ENCODE results near the gene HHAT.

The HHAT gene

DNA sequence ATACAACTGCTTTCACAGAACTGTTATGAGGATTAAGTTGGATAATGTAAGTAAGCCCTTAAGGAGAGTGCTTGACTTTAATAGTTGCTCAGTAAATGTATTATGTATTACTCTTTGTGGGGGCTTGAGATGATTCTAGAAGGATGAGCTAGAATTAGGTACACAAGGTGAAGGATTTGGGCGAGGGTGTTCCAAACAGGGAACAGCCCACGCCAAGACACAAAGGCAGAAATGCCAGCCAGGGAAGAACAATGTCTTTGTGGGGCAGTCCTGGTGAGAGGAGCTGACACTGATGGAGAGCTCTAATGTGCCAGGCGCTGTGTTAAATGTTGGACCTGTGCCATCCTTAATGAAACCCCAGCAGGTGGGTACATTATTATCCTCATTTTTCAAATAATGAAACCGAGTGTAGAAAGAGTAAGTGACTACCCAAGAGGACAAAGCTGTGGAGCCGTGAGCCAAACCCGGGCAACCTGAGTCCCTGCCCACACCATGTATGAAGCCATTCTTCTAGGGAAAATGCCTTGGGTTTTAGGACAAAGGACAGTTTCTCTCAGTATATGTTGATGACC lies 362.4 kb downstream of the HHAT start:
- no peak for DNase-seq

DNA sequence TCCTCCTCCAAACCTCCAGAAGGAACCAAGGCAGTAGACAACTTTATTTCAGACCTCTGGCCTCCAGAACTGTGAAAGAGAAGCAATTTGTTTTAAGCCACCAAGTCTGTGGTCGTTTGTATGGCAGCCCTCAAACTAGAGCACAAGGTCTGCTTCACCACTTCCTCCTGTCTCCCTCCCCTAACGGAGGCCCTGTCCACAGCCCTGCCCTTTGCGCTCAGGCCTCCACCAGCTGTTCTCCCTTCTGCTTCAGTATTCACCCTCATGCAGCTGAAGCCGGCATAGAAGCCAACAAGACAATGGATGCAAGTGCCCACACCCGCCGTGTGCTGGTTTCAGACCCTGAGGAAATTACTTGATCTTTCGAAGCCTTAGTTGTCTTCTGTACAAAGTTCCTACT lies 364.1 kb downstream of the HHAT start:
- DNase-seq: no peak

DNA sequence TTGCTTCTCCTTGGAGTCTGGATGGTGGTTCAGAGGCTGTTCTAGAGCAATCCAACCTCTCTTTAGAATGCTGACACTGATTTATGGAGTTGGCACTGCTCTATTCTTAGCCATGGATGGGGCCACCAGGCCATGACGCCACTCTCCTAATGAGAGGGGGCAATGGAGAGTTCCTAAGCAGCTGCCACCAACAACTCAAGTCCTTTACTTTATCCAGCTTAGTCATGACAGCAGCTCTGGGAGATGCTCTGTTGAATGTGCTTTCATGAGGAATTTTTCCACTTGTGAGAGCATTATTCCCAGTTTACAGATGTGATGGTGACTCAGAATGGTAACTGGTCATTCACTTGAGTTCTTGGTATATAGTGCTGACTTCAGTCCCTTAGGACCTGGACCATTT lies 366.3 kb downstream of the HHAT start:
- DNase-seq: no peak

DNA sequence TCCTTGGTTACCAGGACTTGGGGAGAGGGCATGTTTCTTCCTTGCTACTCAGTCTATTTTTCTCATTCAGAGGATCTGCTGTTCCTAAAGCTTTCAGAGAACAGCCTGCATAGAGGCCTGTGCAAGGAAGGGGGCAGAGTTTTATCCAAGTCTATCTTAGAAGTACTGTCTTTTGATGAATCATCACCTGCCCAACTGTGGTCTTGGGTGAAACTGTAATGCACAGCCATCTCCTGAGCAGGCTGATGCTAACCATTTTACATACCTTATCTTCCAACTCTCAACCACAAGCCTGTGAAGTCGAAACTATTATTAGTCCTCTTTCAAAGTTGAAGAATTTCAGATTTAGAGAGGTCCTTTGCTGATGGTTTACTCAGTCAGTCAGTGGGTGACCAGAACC lies 368.0 kb downstream of the HHAT start:
- DNase-seq: no peak

DNA sequence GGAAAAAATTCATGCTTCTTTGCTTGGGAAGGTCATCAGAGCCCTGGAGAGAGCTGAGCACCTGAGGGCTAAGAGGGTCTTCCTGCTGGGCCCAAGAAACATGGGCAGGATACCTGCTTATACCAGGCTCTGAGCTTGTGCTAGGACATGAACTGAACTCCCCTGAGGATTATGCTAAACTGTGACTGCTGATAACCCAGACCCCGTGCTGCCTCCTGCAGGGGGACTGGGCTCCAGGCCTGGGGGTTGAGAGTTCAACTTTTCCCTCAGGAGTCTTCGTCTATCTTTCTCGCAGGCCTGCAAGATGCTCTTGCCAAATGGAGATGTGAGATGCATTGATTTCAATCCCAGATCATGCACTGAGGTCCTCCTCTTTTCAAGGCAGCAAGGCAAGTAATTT lies 368.5 kb downstream of the HHAT start:
- DNase-seq: no peak

DNA sequence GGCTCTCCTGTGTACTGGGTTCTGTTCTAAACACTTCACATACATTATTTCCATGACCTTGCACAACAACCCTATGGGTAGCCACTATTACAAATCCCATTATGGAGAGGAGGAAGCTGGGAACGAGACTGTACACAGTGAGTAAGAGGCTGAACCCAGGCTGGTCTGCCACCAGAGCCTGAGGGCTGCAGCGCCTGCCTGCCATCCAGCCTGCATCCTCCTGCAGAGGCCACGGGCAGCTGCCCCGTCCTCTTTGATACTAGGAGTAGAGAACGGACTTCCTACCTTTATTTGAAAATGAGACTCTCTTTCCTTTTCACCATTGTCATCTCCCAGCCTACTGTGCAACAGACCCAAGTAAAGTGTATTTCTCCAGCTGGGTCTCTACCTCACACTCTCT lies 370.0 kb downstream of the HHAT start:
- no peak for DNase-seq

DNA sequence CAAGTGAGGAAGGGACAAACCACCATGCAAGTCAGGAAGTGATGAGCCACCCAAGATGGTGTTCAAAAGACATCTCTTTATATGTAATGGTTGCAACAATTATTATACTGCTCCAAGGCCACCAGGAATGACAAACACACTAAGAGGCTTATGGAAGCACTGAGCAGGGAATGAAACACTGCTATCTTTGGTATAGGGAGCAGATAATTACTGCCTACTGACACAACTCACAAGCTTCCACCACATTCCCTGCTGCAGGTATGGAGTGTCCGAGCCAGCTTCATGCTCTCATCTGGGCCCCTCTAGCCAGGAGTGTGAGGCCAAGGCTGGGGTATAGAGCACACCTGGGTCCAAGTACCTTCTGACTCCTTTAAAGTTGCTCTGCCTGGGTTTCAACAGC lies 371.4 kb downstream of the HHAT start:
- DNase-seq: no peak

DNA sequence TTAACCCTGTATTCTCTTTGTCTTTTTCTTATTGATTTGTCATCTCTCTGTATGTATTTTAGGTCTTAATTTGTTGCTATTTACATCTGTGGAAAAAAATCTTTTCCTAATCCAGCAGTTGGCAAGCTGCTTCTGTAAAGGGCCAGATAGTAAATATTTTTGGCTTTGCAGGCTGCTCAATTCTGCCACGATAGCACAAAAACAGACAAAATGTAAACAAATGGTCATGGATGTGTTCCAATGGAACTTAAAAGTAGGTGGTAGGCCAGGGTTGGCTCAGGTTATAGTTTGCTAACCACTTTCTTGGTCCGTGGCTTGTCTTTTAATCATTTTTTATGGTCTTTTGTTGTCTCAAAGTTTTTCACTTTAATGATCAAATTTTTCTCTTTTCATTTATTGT lies 371.8 kb downstream of the HHAT start:
- DNase-seq: no peak

DNA sequence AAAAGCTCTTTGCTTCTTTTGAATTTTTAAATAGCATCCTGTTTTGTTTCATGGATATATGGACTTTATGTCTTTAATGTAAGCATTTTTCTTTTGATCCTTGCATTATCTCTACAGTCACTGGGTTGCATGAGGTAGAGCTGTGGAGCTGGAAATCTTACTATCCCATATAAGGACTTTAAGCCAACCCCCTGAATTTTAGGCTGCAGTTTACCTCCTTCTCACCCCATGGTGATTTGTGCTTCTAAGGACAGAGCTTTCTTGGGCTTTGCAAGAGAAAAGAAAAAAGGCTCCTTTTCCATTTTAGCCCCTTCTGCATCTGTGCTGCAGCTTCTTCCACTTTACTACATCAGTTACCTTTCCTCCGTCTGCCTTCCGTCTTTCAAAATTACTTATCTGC lies 373.8 kb downstream of the HHAT start:
- no peak for DNase-seq

DNA sequence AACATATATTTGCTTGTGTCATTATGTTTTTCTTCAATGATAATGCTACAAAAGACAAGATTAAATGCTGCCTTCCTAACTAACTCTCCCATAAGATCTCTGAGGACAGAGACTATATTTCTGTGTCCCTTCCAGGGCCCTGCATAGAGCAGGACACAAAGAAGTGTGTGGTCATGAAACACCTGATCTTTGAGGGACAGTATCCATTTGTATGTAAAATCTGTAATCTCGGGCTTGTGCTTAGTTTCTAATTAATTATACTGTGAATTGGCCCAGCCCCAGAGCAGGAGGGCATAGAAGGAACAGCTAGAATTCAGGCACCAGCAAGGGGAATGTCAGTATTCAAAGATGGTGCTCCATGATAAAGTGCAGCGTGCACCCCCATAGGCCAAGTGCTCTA lies 374.9 kb downstream of the HHAT start:
- DNase-seq: no peak

DNA sequence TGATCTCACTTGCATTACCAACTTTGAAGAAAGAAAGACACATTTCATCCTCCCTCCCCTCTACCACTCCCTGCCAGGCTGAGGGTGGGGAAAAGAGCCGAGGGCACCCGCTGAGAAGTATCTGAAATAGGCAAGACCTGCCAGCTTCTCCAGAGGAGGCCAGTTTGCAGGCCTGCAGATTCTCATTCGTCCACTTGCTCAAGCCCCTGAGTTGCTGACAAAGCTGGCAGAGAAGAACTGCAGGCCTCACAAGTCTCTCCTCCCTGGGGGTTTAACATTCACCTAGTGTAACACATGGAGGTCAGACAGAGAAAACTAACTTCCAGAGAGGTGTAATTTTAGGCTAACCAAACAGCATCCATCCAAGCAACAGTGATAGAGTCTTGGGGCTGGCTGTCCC lies 376.4 kb downstream of the HHAT start:
- no peak for DNase-seq

DNA sequence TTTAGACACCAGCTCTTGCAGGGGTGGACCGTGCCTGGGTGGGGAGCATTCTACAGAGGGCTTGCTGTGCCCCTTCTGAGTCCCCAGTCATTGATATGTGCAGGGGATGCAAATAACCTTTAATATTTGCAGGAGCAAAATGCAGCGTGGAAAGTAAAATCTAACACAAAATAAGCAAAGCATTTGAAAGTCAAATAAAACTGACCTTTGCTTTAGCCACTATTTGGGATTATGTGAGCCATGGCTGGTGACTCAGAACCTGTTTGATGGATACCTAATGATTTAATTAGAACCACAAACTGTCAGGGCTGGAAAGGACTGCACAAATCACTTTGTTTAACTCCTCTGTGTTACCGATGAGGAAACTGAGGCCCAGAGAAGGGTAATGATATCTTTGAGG lies 377.5 kb downstream of the HHAT start:
- no peak for DNase-seq

DNA sequence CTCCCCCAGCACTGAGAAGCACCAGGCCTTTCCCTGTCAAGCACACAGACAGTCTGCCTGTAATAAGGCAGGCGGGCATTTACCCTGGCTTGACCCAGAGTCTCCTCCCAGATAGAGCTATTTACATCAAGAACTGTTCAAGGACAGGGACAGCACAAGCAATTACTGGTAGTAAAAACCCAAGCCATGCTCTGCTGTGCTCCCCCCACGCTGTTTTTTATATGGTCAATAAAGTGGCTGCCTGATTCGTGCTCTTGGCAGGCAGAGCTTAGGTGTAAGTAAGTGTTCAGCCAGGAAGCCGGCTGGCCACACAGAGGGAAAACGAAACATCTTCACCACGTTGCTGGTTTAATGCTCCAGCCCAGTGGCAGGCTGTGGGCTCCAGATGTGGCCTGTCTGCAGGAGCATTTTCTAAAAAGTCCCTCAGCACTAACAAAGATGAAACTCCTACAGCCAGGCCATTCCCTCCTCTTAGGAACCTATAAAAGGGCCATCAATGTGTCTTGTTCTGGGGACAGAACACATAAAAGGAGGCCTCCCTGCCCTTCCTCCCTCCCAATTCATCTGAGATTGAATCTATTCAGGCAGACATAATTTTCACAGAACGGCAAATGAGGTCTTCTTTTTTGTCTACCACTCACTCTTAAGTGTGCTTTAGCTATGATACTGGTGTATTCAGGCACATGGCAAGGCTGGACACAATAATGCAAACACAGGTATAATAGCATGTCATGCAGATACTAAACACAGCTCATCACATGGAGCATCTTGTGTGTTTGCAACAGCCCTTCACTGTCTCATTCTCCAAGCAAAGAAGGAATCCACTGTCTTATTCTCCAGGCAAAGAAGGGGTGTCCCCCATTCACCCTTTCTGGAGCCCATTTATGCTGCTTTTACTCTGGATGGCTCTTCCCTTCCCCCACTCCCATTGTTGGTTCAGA lies 378.9 kb downstream of the HHAT start:
- no peak for DNase-seq

DNA sequence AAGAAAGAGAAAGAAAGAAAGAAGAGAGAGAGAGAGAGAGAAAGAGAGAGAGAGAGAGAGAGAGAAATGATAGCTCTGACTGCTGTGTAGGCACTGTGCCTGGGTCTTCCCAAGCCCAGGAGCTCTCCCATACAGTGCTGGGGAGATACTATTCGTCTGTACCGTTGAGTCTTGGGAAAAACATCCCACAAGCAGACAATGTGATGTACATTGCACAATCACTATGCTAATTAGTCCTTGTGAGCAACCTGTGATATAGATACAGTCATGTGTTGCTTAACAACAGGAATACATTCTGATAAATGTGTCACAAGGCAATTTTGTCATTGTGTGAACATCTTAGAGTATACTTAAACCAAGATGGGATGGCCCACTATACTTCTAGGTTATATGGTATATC lies 381.0 kb downstream of the HHAT start:
- DNase-seq: no peak

DNA sequence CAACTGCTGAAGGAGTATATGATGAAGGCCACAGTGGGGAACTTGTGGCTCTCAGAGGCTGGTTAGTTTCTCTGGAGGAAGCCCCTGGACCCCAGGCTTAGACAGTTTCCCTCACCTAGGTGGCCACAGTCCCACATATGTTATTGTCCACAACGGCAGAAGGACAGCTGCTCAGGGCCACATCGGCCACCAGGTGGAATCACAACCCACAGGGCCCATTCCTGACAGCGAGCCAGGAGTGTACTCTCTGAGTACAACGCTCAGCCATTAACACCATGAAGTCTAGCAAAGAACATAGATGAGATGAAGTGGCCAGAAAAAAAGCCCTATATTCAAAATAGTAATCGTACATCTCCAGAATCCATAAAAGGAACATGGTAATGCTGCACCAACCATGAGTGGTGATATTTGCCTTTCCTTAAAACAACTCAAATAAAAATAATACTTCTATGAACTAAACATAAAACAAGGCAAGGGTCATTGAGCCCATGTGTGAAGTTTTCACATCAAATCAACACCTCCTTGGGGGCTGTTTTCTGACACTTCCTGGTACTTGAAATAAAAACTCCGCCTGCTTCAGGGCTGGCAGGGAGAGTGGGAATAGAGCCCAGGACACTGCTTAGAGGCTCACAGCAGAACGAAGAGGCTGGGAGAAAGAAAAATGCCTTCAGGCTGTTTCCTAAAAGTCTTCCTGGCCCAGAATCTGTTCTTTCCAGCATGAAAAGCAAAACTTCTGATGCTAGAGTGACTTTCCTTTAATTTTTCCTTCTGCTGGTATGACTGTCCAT lies 383.3 kb downstream of the HHAT start:
- DNase-seq: no peak

DNA sequence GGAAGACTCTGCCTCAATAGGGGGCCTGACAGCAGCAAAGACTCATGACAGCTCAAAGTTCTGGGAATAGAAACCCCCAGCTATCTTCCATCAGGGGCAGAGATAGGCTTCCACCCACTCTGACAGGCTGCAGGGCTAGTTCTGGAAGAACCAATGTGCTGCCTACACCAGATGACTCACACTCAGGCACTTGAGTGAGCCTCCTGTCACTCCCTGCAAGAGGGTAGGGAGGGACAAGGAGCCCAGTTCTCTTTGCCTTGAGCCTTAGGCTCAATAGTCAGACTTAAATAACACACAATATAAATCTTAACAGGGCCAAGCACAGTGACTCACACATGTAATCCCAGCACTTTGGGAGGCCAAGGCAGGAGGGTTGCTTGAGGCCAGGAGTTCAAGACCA lies 386.4 kb downstream of the HHAT start:
- DNase-seq: no peak

DNA sequence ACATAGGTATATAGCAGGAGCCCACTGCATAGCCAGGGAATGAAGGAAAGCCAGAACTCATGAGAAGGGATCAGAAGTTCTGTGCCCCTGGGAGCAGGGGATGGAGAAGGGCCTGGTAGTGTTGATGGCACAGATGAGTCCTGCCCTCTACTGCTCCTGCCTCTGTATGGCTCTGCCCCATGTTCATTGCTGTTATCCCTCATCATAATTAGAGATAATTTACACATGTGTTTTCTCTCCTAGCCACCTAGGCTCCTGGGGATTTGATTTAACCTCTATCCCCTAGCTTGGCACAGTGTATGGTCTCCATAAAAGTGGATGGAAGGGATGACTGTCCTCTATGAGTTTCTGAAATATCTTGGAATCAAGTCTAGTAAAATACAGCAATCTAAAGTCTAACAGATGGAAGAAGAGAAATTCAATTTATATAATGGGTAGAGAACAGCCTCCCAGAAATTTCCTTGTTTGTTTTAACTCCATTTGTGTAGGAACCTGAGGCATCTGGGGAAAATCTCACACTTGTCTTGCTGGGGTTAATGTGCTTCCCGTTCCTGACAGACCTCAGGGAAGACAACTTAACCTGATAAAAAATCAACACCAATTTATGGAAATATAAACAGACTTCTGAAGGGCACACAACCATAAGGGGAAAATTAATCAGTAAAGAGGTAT lies 393.8 kb downstream of the HHAT start:
- DNase-seq: no peak

DNA sequence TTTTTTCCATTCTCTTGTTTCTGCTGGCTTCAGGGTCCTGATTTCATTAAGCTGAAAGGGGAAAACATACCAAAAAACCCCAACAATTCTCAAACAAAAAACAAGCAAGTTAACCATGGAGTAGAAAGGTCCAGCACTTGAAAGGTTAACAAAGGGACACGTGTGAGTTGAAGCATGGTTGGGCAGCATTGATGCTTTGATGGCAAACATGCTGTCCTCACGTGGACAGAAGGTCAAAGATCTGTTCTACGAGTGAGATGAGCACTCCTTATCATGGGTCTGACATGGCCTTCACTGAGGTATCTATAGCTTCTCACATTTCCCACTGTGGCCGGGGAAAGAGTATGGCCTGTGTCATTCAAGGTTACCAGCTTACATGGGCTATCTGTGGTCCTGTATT lies 394.9 kb downstream of the HHAT start:
- DNase-seq: no peak

DNA sequence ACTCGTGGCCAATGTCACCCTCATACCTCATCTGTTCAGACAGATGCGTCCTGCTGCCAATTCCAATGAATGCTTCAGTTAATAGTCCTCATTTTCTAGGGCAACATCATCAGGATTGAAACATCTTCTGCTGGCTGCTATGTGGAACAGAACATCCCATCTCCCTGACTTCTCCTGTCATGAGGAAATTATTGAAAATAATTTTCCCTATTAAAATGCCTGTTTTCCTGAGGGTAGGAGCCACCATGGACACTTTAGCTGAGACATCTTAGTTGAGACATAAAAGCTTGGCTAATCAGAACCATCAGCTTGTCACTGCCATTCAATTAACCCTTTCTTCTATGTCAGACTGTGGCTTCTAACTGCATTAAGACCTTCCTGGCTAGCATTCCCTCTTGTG lies 396.1 kb downstream of the HHAT start:
- no peak for DNase-seq

Measured in NCI-H146 (cell line).